Amygdala (tissue), 56 donors: ENCODE results near the gene WDR76.

Experiments
- DNase-seq, 56 donors: peaks; one replicate each; lab custom pipeline; 2025; lab: John Stamatoyannopoulos, UW

Gene WDR76

DNA sequence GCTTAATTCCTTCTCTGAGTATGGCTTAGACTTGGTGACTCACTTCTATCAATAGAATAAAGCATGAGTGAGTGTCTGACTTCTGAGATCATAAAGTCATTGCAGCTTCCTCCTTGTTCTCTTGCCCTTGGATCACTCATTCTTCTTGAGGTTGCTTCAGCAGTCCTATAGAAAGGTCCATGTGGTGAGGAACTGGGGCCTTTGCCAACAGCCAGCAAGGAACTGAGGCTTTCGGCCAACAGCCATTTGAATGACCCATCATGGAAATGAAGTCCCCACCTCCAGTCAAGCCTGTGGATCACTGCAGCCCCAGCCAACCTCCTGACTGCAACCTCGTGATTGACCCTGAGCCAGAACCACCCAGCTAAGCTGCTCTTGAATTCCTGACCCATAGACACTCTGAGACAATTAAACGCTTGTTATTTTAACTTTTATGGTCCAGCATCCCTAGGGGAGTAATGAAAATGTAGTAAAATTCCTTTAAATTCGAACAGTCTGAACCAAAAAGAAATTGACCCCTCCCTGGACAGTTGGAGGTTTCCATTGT, 84.5 kb downstream of the WDR76 start:
- peak in 44 of 56 donors; percentile 4 to 81 (median 36) for DNase-seq

- peak in 3 of 56 donors; percentile 8 to 32 (median 19) for DNase-seq
Observed at GRCh38 chr15:43912208-43912607, 85.4 kb downstream of the WDR76 start.

DNA sequence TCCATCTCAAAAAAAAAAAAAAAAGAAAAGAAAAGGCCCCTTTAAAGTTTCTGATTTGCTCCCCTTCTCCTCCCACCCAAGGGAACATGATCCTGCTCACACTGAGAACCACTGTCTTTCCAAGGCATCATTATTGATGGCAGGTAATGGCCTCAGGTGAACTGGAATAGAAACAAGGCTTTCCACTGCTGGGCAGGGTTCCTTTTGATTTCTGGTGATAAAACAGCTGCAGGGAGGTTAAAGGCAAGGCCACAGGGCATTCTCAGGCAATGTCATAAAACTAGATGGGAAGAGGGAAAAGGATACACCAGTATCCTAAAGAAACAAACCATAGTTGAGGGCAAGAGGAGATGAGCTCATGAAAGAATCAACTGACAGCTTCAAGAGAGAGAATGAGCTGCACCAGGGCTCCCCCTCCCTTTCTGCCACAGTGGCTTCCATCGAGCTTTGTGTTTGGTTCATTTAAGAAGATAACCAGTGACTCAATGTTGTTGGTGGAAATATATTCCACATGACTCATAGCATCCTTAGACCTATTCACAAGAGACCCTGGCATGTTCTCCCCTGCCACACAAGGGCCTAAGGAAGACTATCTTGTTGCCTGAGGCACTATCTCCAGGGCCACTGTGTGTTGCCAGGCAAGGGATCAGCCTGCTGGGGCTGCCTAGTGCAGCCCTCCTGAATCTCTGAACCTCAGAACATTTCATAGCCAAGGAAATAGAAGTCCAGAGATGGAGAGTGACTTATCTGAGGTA, 86.4 kb downstream of the WDR76 start:
- DNase-seq: peak in 14 of 56 donors; percentile 8 to 36 (median 18)

DNA sequence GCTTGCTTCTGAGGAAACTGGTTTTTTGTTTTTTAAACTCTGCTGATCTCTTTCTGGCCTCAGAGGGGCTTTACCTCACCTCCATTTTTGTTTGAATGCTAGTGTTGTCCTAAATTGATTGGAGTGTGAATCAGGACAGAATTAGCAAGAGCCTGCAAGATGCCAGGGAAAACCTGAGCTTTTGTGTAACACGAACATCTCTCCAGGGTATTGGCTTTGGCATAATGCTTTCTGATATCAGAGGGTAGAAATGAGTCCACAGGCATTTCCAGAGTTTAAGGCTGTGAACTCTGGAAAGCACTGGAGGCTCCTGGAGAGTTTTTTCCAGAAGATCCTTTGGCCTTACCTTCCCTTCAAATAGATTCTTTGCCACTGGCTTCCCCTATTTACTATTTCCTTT, 87.1 kb downstream of the WDR76 start:
- DNase-seq: no peak

DNA sequence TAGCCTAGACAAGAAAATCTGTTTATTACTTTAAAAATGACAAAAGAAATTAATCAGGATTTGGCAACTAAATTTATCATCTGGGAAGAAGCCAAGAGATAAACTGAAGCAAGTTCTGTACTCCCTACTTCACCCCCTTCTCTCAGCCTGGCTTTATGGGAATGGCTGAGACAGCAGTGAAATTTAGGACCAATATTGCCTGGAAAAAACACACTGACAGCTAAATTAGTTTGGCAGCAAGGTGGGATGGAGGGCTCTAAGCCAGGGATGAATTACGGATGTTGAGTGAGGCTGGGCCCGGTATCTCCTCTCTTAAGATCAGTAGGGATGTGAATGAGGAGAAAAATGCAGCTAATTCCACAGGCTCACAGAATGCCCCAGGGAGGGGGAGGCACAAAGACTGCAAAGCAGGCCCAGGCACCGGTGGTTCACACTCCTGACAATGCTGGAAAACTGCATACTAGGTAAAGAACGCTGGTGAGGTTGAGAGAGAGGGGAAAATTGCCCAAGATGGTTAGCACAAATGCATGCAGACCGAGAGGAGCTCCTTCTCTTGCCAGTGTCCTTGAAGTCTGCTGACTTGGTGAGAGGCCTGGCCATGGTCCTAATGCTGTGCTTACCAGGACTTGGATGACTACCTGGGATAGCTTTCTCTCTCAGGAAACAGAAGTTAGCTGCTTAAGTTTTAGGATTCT, 89.0 kb downstream of the WDR76 start:
- DNase-seq: peak in 1 of 56 donors; percentile 7

- DNase-seq: no peak
Observed at GRCh38 chr15:43916326-43916660, 89.5 kb downstream of the WDR76 start.
